ENCODE results near the gene DACT2.
"Not testable (repeated sequence)": the region's sequence is repeated elsewhere in the genome, so short reads cannot be mapped to it uniquely, and the experiment has no call there.

DACT2 gene

GRCh38 chr6:168301648-168302398 lies 17.8 kb downstream of the DACT2 start:
- no peak for DNase-seq (ENCODE audit: low read depth)

- no peak for DNase-seq (ENCODE audit: low read depth)
Measured at GRCh38 chr6:168300975-168301647, 18.5 kb downstream of the DACT2 start.

GRCh38 chr6:168299541-168300511 lies 19.8 kb downstream of the DACT2 start:
- no peak for DNase-seq (ENCODE audit: low read depth)

GRCh38 chr6:168297643-168298042 lies 21.9 kb downstream of the DACT2 start:
- DNase-seq (ENCODE audit: low read depth): no peak

GRCh38 chr6:168294901-168295300 lies 24.7 kb downstream of the DACT2 start:
- DNase-seq (ENCODE audit: low read depth): no peak

- no peak for DNase-seq (ENCODE audit: low read depth)
Measured at GRCh38 chr6:168293636-168294530, 25.7 kb downstream of the DACT2 start.

- DNase-seq (ENCODE audit: low read depth): no peak
Measured at GRCh38 chr6:168292826-168293225, 26.8 kb downstream of the DACT2 start.

GRCh38 chr6:168291450-168291849 lies 28.1 kb downstream of the DACT2 start:
- DNase-seq (ENCODE audit: low read depth): no peak

- no peak for DNase-seq (ENCODE audit: low read depth)
Measured at GRCh38 chr6:168290095-168290494, 29.5 kb downstream of the DACT2 start.

- no peak for DNase-seq (ENCODE audit: low read depth)
Measured at GRCh38 chr6:168289571-168289962, 30.0 kb downstream of the DACT2 start.

GRCh38 chr6:168288781-168289570 lies 30.6 kb downstream of the DACT2 start:
- no peak for DNase-seq (ENCODE audit: low read depth)

- DNase-seq (ENCODE audit: low read depth): not testable (repeated sequence)
Measured at GRCh38 chr6:168287460-168287859, 32.1 kb downstream of the DACT2 start.

- not testable (repeated sequence) for DNase-seq (ENCODE audit: low read depth)
Measured at GRCh38 chr6:168286771-168287446, 32.7 kb downstream of the DACT2 start.

- DNase-seq (ENCODE audit: low read depth): no peak
Measured at GRCh38 chr6:168286116-168286515, 33.5 kb downstream of the DACT2 start.

- DNase-seq (ENCODE audit: low read depth): no peak
Measured at GRCh38 chr6:168285456-168285855, 34.1 kb downstream of the DACT2 start.

GRCh38 chr6:168284187-168284586 lies 35.4 kb downstream of the DACT2 start:
- DNase-seq (ENCODE audit: low read depth): no peak

- no peak for DNase-seq (ENCODE audit: low read depth)
Measured at GRCh38 chr6:168283686-168284025, 35.9 kb downstream of the DACT2 start.

GRCh38 chr6:168282985-168283685 lies 36.4 kb downstream of the DACT2 start:
- DNase-seq (ENCODE audit: low read depth): no peak

- DNase-seq (ENCODE audit: low read depth): no peak
Measured at GRCh38 chr6:168281826-168282225, 37.8 kb downstream of the DACT2 start.

Data from activated T-helper 1 cell treated with Interleukin-2 at 50 U/mL for 16 hours (primary cell).